Adipose tissue (tissue), 3 donors: ENCODE measurements around the gene REN. TPM values are rescaled to one million over a fixed set of nuclear protein-coding genes. Genes with fewer than 3 reads are reported as not detected.

Experiments used
- H3K27ac ChIP-seq: one replicate; pipeline ENCODE4 v1.5.1; 2013; ENCODE audit warnings: low read depth, low read length
- WGBS, 3 donors: extraction: QIAGEN DNeasy Blood & Tissue Kit; methylation state at CpG; one replicate each; pipeline ENCODE4 v1.1.7; 2013; 5-methylcytosine and 5-hydroxymethylcytosine counted together
- polyA plus RNA-seq, 3 donors: library from polyadenylated mRNA; stranded (reverse); fragments of 200-250 nt; gene quantifications; one replicate each; pipeline ENCODE4 v1.2.3, GENCODE V29; 2013
- donor health status: healthy with polysubstance abuse.
- donor health status: Bipolar disorder and iron deficiency.
- donor health status: healthy.

Gene REN
- polyA plus RNA-seq, 3 donors, result 0.12 TPM; not detected in 2

- H3K27ac ChIP-seq, result no peak overlapping the region
- WGBS, 3 donors, result 43 to 78% (median 77%) methylated on average over 14 of the region's 14 CpGs
Measured at GRCh38 chr1:204143276-204144041, 22.7 kb downstream of the REN start.

- H3K27ac ChIP-seq, result no peak overlapping the region
- 90 to 95% (median 94%) methylated on average over 5 of the region's 5 CpGs for WGBS, 3 donors
Measured at GRCh38 chr1:204142032-204142974, 23.8 kb downstream of the REN start.

GRCh38 chr1:204141131-204141530 lies 25.0 kb downstream of the REN start:
- no peak overlapping the region for H3K27ac ChIP-seq
- WGBS, 3 donors, result 92 to 100% (median 93%) methylated on average over 3 of the region's 3 CpGs

GRCh38 chr1:204139952-204140351 lies 26.2 kb downstream of the REN start:
- H3K27ac ChIP-seq, result no peak overlapping the region
- 96 to 97% (median 97%) methylated on average over 6 of the region's 6 CpGs for WGBS, 3 donors

GRCh38 chr1:204139088-204139487 lies 27.0 kb downstream of the REN start:
- WGBS, 3 donors, result 79 to 94% (median 82%) methylated on average over 2 of the region's 2 CpGs
- no peak overlapping the region for H3K27ac ChIP-seq

GRCh38 chr1:204136814-204137213 lies 29.3 kb downstream of the REN start:
- H3K27ac ChIP-seq, result no peak overlapping the region
- WGBS, 3 donors, result 75 to 90% (median 85%) methylated on average over 2 of the region's 2 CpGs

- H3K27ac ChIP-seq, result no peak overlapping the region
- 73 to 94% (median 88%) methylated on average over 11 of the region's 11 CpGs for WGBS, 3 donors
Measured at GRCh38 chr1:204134103-204134502, 32.0 kb downstream of the REN start.

- 71 to 83% (median 73%) methylated on average over 6 of the region's 6 CpGs for WGBS, 3 donors
- no peak overlapping the region for H3K27ac ChIP-seq
Measured at GRCh38 chr1:204132718-204133117, 33.4 kb downstream of the REN start.

GRCh38 chr1:204131978-204132377 lies 34.2 kb downstream of the REN start:
- H3K27ac ChIP-seq, result no peak overlapping the region
- WGBS, 3 donors, result 85 to 94% (median 91%) methylated on average over 4 of the region's 4 CpGs

GRCh38 chr1:204130981-204131892 lies 34.9 kb downstream of the REN start:
- 52 to 58% (median 56%) methylated on average over 11 of the region's 11 CpGs for WGBS, 3 donors
- H3K27ac ChIP-seq, result no peak overlapping the region

- 20 to 80% (median 66%) methylated on average over 4 of the region's 4 CpGs for WGBS, 3 donors
- no peak overlapping the region for H3K27ac ChIP-seq
Measured at GRCh38 chr1:204130178-204130577, 36.0 kb downstream of the REN start.

- 16 to 25% (median 21%) methylated on average over 21 to 29 of the region's 29 CpGs for WGBS, 3 donors
- no peak overlapping the region for H3K27ac ChIP-seq
Measured at GRCh38 chr1:204128964-204129896, 36.9 kb downstream of the REN start.

- H3K27ac ChIP-seq, result no peak overlapping the region
- 67 to 83% (median 81%) methylated on average over 4 of the region's 4 CpGs for WGBS, 3 donors
Measured at GRCh38 chr1:204128464-204128963, 37.6 kb downstream of the REN start.

GRCh38 chr1:204127597-204128242 lies 38.4 kb downstream of the REN start:
- no peak overlapping the region for H3K27ac ChIP-seq
- WGBS, 3 donors, result 26 to 43% (median 41%) methylated on average over 5 of the region's 5 CpGs

- 42 to 52% (median 48%) methylated on average over 7 of the region's 7 CpGs for WGBS, 3 donors
- no peak overlapping the region for H3K27ac ChIP-seq
Measured at GRCh38 chr1:204126956-204127355, 39.2 kb downstream of the REN start.

- 76 to 80% (median 79%) methylated on average over 8 of the region's 8 CpGs for WGBS, 3 donors
- H3K27ac ChIP-seq, result no peak overlapping the region
Measured at GRCh38 chr1:204126386-204126785, 39.8 kb downstream of the REN start.
